HCT116 (cell line): ENCODE measurements around the gene TRPM6. TPM values are rescaled to one million over a fixed set of nuclear protein-coding genes. Genes with fewer than 3 reads are reported as not detected.

Source experiments
- ATAC-seq: fragments of 200-7000 bp; cut with Tn5 transposase; 2 replicates; pipeline ENCODE4 v1.9.1; 2020; ENCODE audit warnings: mild to moderate bottlenecking, moderate library complexity
- BruUV-seq: library from RNA; stranded (reverse); fragments of 400-500 nt; replicated peaks from 2 replicates; lab custom pipeline; 2021; lab: Mats Ljungman, UMichigan
- CTCF ChIA-PET: fragments of 300-600 bp; sonication (Branson Sonifier 250); formaldehyde crosslinking; loops from one replicate; lab custom pipeline; 2021; ENCODE audit warnings: antibody characterized with exemption; lab: Charles Lee
- POLR2A ChIA-PET: fragments of 300-600, 350-600 bp; sonication (Branson Sonifier 250); formaldehyde crosslinking; loops from one replicate; lab custom pipeline; 2021; ENCODE audit warnings: antibody characterized with exemption; lab: Charles Lee
- RAD21 ChIA-PET, 2 experiments: fragments of 300-600 bp; sonication (Branson Sonifier 250); formaldehyde crosslinking; loops; one replicate each; lab custom pipeline; 2023; ENCODE audit warnings: low total read pairs in 2 of 2; ENCODE audit not compliant: uncharacterized antibody in 2 of 2, unreplicated experiment in 2 of 2, low non-redundant PET in 1 of 2; lab: Charles Lee
- DNase-seq: peaks from one replicate; pipeline ENCODE4 v3.0.0-alpha.2; 2010; ENCODE audit warnings: low read depth, low spot score
- H2AFZ ChIP-seq: fragments of 200-600 bp; shearing (Covaris generic), sonication (generic); 2 replicates; pipeline ENCODE4 v1.6.1; 2017; ENCODE audit warnings: low read depth, mixed run types, mixed read lengths, antibody characterized with exemption, low read length; ENCODE audit not compliant: poor library complexity, severe bottlenecking
- H3K27ac ChIP-seq: 2 replicates; pipeline ENCODE4 v1.5.1; 2012; ENCODE audit warnings: low read depth, low read length
- H3K27me3 ChIP-seq: fragments of 200-600 bp; sonication (generic); 2 replicates; pipeline ENCODE4 v1.6.1; 2016; ENCODE audit warnings: mixed run types, low read length, mixed read lengths; ENCODE audit not compliant: insufficient read depth
- H3K36me3 ChIP-seq, 2 experiments: fragments of 200-500 bp in 1 of 2; fragments of 200-600 bp in 1 of 2; sonication (Bioruptor generic) in 1 of 2; sonication (generic) in 1 of 2; 2 replicates each; pipeline versions ENCODE4 v1.5.1 to v1.6.1; 2014 to 2016; ENCODE audit warnings: low read length in 2 of 2, inconsistent platforms in 1 of 2, mixed read lengths in 1 of 2, mixed run types in 1 of 2; ENCODE audit not compliant: insufficient read depth in 2 of 2, control insufficient read depth in 1 of 2
- H3K4me1 ChIP-seq, 2 experiments: fragments of 200-600 bp in 1 of 2; sonication (generic) in 1 of 2; 2 replicates each; pipeline versions ENCODE4 v1.5.1 to v1.6.1; 2012 to 2017; ENCODE audit warnings: low read length in 2 of 2, inconsistent platforms in 1 of 2, mild to moderate bottlenecking in 1 of 2, mixed read lengths in 1 of 2, mixed run types in 1 of 2, moderate library complexity in 1 of 2; ENCODE audit not compliant: insufficient read depth in 2 of 2, control insufficient read depth in 1 of 2
- H3K4me2 ChIP-seq: fragments of 200-600 bp; sonication (generic); 2 replicates; pipeline ENCODE4 v1.6.1; 2017; ENCODE audit warnings: mixed run types, low read length, mixed read lengths
- H3K4me3 ChIP-seq, 2 experiments: fragments of 200-600 bp in 1 of 2; sonication (generic) in 1 of 2; replicated peaks in 1 of 2; 2 replicates each; pipeline ENCODE4 v1.5.1; 2011 to 2016; ENCODE audit warnings: low read length in 2 of 2, control low read depth in 1 of 2, low read depth in 1 of 2, mild to moderate bottlenecking in 1 of 2, mixed read lengths in 1 of 2, mixed run types in 1 of 2
- H3K79me2 ChIP-seq: fragments of 200-600 bp; sonication (generic); 2 replicates; pipeline ENCODE4 v1.6.1; 2017; ENCODE audit warnings: mild to moderate bottlenecking, mixed run types, low read length, moderate library complexity, mixed read lengths; ENCODE audit not compliant: insufficient read depth
- H3K9ac ChIP-seq: fragments of 200-600 bp; sonication (generic); 2 replicates; pipeline ENCODE4 v1.6.1; 2016; ENCODE audit warnings: low read length, mixed read lengths
- H3K9me2 ChIP-seq: fragments of 200-600 bp; sonication (generic), shearing (Covaris generic); 2 replicates; pipeline ENCODE4 v1.6.1; 2017; ENCODE audit warnings: mixed run types, mild to moderate bottlenecking, moderate library complexity; ENCODE audit not compliant: insufficient read depth
- H3K9me3 ChIP-seq, 2 experiments: fragments of 200-500 bp in 1 of 2; fragments of 200-600 bp in 1 of 2; sonication (Bioruptor generic) in 1 of 2; sonication (generic) in 1 of 2; 2 replicates each; pipeline ENCODE4 v1.6.1; 2014 to 2017; ENCODE audit warnings: low read length in 2 of 2, mixed read lengths in 2 of 2, inconsistent platforms in 1 of 2, low read depth in 1 of 2, mild to moderate bottlenecking in 1 of 2, mixed run types in 1 of 2, moderate library complexity in 1 of 2; ENCODE audit not compliant: control insufficient read depth in 1 of 2, insufficient read depth in 1 of 2
- H4K20me1 ChIP-seq: fragments of 200-600 bp; sonication (generic), shearing (Covaris generic); 2 replicates; pipeline ENCODE4 v1.6.1; 2017; ENCODE audit warnings: mixed run types, mild to moderate bottlenecking, moderate library complexity; ENCODE audit not compliant: insufficient read depth
- CEBPB ChIP-seq: IDR thresholded peaks from 2 replicates; pipeline ENCODE4 v1.6.1; 2012; ENCODE audit warnings: low read depth
- ELF1 ChIP-seq: IDR thresholded peaks from 2 replicates; pipeline ENCODE4 v1.6.1; 2012; ENCODE audit warnings: low read depth, borderline replicate concordance
- EZH2phosphoT487 ChIP-seq: fragments of 200-600 bp; IDR thresholded peaks from 2 replicates; pipeline ENCODE4 v1.6.1; 2018; ENCODE audit warnings: antibody characterized with exemption, borderline replicate concordance
- SIN3A ChIP-seq: IDR thresholded peaks from 2 replicates; pipeline ENCODE4 v1.6.1; 2012; ENCODE audit warnings: low read depth
- TCF7L2 ChIP-seq: IDR thresholded peaks from 2 replicates; pipeline ENCODE4 v1.7.0; 2011; ENCODE audit warnings: borderline replicate concordance, inconsistent platforms; ENCODE audit not compliant: insufficient read depth, insufficient read length; ENCODE audit errors: extremely low read depth
- YY1 ChIP-seq: IDR thresholded peaks from 2 replicates; pipeline ENCODE4 v1.6.1; 2011; ENCODE audit warnings: low read length, low read depth, moderate library complexity, mild to moderate bottlenecking; ENCODE audit not compliant: insufficient replicate concordance; ENCODE audit errors: extremely low read depth
- intact Hi-C: fragments of 100-400 bp; cut with micrococcal nuclease; formaldehyde crosslinking; loops from 2 replicates; pipeline ENCODE4 v1.10.0; 2022
- total RNA-seq: library from RNA; stranded (reverse); gene quantifications from one replicate; pipeline ENCODE4 v1.2.1, GENCODE V29; 2021; ENCODE audit not compliant: unreplicated experiment
- TF ChIP-seq, protein P1 (sequence below), 3 experiments: fragments of 200-600 bp in 1 of 3; sonication (generic) in 1 of 3; IDR thresholded peaks in 2 of 3; conservative IDR thresholded peaks in 1 of 3; 2 replicates each; pipeline ENCODE4 v1.5.1; 2012 to 2017; ENCODE audit warnings: low read depth in 2 of 3, low read length in 2 of 3, antibody characterized with exemption in 1 of 3, borderline replicate concordance in 1 of 3, control low read depth in 1 of 3, mild to moderate bottlenecking in 1 of 3, mixed read lengths in 1 of 3, mixed run types in 1 of 3, moderate library complexity in 1 of 3; ENCODE audit not compliant: insufficient read depth in 1 of 3
- TF ChIP-seq, protein P2 (sequence below): IDR thresholded peaks from 2 replicates; pipeline ENCODE4 v1.6.1; 2012

TRPM6 gene
- total RNA-seq, 1 experiment from 2014 or later = 0.44 TPM

DNA sequence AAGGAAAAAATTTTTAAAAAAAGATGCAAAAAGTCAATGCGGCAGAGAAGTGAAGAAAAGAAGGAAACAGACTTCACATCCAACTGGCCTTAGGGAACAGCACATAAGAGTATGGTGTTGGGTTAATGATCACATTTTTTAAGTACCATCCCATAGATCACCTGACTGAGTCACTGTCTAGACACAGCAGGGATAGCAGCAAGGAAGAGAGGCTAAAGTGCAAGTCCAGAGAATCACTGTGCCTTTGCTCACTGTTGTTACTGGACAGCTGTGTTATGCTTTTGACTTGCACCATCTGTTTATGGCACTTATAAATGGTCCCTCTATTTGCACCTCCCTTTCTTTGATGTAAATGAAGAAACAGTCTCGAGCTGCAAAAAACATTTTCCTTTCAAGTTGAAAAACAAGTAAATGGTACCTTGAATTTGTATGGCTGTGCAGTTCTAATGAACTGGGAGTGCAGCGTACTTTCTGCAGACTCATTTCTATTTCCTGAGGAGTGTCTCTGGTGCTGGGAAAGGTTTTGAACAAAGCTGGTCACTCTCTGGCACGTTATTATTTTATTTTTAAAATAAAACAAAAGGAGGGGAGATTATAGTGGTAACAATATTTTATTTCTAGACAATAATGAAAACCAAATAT lies 84.2 kb downstream of the TRPM6 start (continued):
- TF ChIP-seq, protein P1, sequence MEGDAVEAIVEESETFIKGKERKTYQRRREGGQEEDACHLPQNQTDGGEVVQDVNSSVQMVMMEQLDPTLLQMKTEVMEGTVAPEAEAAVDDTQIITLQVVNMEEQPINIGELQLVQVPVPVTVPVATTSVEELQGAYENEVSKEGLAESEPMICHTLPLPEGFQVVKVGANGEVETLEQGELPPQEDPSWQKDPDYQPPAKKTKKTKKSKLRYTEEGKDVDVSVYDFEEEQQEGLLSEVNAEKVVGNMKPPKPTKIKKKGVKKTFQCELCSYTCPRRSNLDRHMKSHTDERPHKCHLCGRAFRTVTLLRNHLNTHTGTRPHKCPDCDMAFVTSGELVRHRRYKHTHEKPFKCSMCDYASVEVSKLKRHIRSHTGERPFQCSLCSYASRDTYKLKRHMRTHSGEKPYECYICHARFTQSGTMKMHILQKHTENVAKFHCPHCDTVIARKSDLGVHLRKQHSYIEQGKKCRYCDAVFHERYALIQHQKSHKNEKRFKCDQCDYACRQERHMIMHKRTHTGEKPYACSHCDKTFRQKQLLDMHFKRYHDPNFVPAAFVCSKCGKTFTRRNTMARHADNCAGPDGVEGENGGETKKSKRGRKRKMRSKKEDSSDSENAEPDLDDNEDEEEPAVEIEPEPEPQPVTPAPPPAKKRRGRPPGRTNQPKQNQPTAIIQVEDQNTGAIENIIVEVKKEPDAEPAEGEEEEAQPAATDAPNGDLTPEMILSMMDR (IDR thresholded peaks at IDR 0.05 in 2 of 3, conservative IDR thresholded peaks at IDR 0.05 in 1 of 3; ENCODE audit: borderline replicate concordance in 1 of 3, insufficient read depth in 1 of 3, low read depth in 2 of 3, low read length in 2 of 3) = no peak
- no peak for TF ChIP-seq TCF7L2
- no peak for TF ChIP-seq ELF1
- TF ChIP-seq SIN3A = no peak
- TF ChIP-seq, all 23 proteins: peak for 0

DNA sequence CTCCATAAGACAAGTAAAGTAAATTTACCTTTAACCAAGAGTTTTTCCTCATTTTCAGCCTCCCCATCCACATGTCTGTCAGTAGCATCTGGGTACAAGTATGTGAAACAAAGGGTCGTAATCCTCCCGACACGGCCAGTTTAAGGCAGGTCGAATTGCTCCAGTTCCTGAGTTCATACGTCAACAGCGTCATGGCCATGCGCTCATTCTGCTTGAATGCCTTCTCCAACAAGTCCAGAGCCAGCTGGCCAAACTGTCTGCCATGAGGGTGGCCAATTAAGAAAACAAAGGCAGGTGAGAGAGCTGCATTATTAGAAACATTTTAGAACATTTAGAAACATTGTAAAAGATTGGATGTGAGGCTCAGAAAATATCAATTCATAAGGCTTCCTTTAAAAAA lies 87.5 kb downstream of the TRPM6 start:
- ChIA-PET RAD21 (no interaction called here), CTCF (no interaction called here), POLR2A (no interaction called here)
- H3K79me2 ChIP-seq = no peaks in the 10 kb centered on the region
- BruUV-seq = no TSS peak
- H3K4me1 ChIP-seq = peaks cover 11 to 16% of the 10 kb centered on the region in 2 experiments; a peak in 3 of 4 replicates
- no peaks in the 10 kb centered on the region for H3K36me3 ChIP-seq
- H3K4me2 ChIP-seq = no peak overlapping the region
- no peak for TF ChIP-seq ELF1
- no peak for TF ChIP-seq YY1
- no peak for TF ChIP-seq EZH2phosphoT487
- no peak for TF ChIP-seq CEBPB
- TF ChIP-seq, protein P2, sequence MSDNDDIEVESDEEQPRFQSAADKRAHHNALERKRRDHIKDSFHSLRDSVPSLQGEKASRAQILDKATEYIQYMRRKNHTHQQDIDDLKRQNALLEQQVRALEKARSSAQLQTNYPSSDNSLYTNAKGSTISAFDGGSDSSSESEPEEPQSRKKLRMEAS = no peak
- H2AFZ ChIP-seq = no peak overlapping the region
- no peak for ATAC-seq
- H3K27ac ChIP-seq = no peak overlapping the region
- no peak overlapping the region for H3K9ac ChIP-seq
- no peaks in the 10 kb centered on the region for H4K20me1 ChIP-seq
- no peaks in the 10 kb centered on the region for H3K9me3 ChIP-seq
- no peak overlapping the region for H3K4me3 ChIP-seq
- H3K27me3 ChIP-seq = no peaks in the 10 kb centered on the region
- no peaks in the 10 kb centered on the region for H3K9me2 ChIP-seq
- DNase-seq = no peak
- intact Hi-C loops = no loop called here
